ENCODE results near the gene KLF9.

Gene KLF9

GRCh38 chr9:70412832-70413463 is 1.5 kb downstream of the KLF9 start (continued):
- TF ChIP-seq ZNF704 (tag by site-specific recombination; IDR thresholded peaks at IDR 0.05) (no peak), ZBTB6 (tag by site-specific recombination; IDR thresholded peaks at IDR 0.05) (no peak), ZBTB17 (tag by site-specific recombination; IDR thresholded peaks at IDR 0.05) (peak; percentile 89), ZFHX2 (tag by site-specific recombination; conservative IDR thresholded peaks at IDR 0.05) (no peak), BCL11A (tag by site-specific recombination; IDR thresholded peaks at IDR 0.05; ENCODE audit: low read depth) (0 out of 2 replicates have a peak, but pooled peaks have one; percentile 9), KLF10 (tag by site-specific recombination; IDR thresholded peaks at IDR 0.05) (peak; percentile 41; the same call in 1 of the 2 replicates), SCRT1 (tag by site-specific recombination; IDR thresholded peaks at IDR 0.05; ENCODE audit: borderline replicate concordance) (0 out of 2 replicates have a peak, but pooled peaks have one; percentile 15), ZBTB10 (tag by site-specific recombination; IDR thresholded peaks at IDR 0.05) (no peak), FEZF1 (tag by site-specific recombination; IDR thresholded peaks at IDR 0.05) (peak; percentile 44; the same call in 1 of the 2 replicates), ZNF335 (tag by site-specific recombination; conservative IDR thresholded peaks at IDR 0.05) (no peak), ZNF529 (tag by site-specific recombination; IDR thresholded peaks at IDR 0.05; ENCODE audit: insufficient replicate concordance) (no peak), PATZ1 (tag by site-specific recombination; IDR thresholded peaks at IDR 0.05) (peak; percentile 41), ZNF514 (tag by site-specific recombination; IDR thresholded peaks at IDR 0.05) (no peak), ZBTB44 (tag by site-specific recombination; IDR thresholded peaks at IDR 0.05) (no peak), REPIN1 (tag by site-specific recombination; IDR thresholded peaks at IDR 0.05; ENCODE audit: low read depth) (no peak), ZNF513 (tag by site-specific recombination; IDR thresholded peaks at IDR 0.05) (no peak), OVOL3 (tag by site-specific recombination; IDR thresholded peaks at IDR 0.05) (no peak), ZNF555 (tag by site-specific recombination; conservative IDR thresholded peaks at IDR 0.05) (no peak), ZNF501 (tag by site-specific recombination; IDR thresholded peaks at IDR 0.05) (peak; percentile 54; the same call in 1 of the 2 replicates), ZNF341 (tag by site-specific recombination; IDR thresholded peaks at IDR 0.05; ENCODE audit: low read depth) (no peak), ZNF548 (tag by site-specific recombination; IDR thresholded peaks at IDR 0.05) (no peak)
- TF ChIP-seq, protein P1, sequence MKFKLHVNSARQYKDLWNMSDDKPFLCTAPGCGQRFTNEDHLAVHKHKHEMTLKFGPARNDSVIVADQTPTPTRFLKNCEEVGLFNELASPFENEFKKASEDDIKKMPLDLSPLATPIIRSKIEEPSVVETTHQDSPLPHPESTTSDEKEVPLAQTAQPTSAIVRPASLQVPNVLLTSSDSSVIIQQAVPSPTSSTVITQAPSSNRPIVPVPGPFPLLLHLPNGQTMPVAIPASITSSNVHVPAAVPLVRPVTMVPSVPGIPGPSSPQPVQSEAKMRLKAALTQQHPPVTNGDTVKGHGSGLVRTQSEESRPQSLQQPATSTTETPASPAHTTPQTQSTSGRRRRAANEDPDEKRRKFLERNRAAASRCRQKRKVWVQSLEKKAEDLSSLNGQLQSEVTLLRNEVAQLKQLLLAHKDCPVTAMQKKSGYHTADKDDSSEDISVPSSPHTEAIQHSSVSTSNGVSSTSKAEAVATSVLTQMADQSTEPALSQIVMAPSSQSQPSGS (tag by site-specific recombination; IDR thresholded peaks at IDR 0.05; ENCODE audit: low read depth): no peak

Measured in HEK293 (cell line).